ENCODE data around the gene FBXO41.
A peak's percentile ranks its signal among the peaks of the same experiment; 100 is the strongest.

FBXO41 gene

DNA sequence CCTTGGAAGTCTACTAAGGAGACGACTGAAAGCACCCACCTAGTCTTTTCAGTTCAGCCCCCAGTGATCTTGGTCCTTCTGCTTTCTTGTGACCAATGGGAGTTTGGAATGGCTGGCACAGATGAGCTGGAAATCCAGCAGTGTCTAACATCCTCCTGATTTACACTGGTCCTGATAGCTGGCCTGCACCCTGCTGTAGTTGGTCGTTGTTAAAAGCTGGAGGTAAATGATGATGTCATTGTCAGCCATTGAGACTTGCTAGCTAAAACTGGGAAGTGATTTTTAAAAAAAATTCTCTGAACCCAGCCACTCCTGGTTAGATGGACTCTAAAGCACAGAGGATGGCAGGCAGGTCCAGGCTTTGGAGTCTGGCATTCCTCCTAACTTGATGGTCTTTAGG lies 30.9 kb downstream of the FBXO41 start:
- TF ChIP-seq ZNF274 (IDR thresholded peaks at IDR 0.05; ENCODE audit: low read depth, low read length) = no peak
- no peak overlapping the region for H3K4me3 ChIP-seq (ENCODE audit: low read length)

DNA sequence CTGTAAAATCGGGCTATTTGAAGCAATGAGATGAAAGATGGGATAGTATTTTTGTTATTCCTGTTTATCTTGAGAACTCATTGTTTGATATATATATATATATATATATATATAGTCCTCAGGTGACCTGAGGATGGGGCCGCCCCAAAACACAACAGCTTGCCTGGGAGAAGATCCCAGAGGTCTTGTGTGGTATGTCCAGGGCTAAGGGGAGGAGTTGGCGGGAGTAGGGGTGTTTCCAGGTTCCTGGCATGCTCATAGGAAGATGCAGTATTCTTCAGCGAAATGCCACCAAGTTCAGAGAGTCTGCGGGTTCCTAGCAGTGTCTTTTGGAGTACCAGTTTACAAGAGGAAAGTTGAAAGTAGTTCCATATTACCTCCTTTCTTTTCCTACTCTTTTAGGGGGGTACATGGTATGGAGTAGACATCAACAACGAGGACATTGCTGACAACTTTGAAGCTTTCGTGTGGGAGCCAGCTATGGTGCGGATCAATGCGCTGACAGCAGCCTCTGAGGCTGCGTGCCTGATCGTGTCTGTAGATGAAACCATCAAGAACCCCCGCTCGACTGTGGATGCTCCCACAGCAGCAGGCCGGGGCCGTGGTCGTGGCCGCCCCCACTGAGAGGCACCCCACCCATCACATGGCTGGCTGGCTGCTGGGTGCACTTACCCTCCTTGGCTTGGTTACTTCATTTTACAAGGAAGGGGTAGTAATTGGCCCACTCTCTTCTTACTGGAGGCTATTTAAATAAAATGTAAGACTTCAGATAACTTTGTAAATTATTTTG lies 31.8 kb downstream of the FBXO41 start:
- H3K4me3 ChIP-seq (ENCODE audit: low read length) = no peak overlapping the region
- no peak for TF ChIP-seq ZNF274 (IDR thresholded peaks at IDR 0.05; ENCODE audit: low read depth, low read length)

DNA sequence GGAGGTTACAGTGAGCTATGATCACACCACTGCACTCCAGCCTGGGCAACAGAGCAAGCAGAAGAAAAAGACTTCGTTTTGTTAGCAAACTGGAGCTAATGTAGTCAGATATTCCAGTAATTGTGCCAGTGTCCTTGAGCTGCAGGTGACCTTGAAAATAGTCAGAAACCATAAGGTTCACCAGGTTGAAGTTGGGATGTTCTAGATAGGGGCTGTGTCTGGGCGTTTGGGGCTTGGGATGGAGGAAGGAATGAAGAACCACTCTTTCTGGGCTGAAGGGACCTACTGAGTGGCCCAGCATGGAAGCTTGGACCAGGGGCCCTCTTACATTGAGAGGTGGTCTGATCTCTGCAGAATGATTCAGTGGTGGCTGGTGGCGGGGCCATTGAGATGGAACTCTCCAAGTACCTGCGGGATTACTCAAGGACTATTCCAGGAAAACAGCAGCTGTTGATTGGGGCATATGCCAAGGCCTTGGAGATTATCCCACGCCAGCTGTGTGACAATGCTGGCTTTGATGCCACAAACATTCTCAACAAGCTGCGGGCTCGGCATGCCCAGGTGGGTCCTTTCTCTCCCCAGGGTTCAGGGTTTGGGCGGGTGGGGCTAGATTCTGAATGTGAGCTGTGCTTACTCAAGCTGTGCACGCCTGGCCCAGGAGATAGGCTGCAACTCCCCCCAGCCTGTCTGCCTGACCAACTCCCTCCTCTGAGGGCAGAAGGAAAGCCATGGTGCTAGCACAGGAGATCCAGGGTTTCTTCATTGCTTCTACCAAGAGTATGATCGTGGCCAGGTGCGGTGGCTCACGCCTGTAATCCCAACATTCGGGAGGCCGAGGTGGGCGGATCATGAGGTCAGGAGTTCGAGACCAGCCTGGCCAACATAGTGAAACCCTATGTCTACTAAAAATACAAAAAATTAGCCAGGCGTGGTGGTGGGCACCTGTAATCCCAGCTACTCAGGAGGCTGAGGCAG lies 33.1 kb downstream of the FBXO41 start:
- TF ChIP-seq ZNF274 (IDR thresholded peaks at IDR 0.05; ENCODE audit: low read depth, low read length) = no peak

DNA sequence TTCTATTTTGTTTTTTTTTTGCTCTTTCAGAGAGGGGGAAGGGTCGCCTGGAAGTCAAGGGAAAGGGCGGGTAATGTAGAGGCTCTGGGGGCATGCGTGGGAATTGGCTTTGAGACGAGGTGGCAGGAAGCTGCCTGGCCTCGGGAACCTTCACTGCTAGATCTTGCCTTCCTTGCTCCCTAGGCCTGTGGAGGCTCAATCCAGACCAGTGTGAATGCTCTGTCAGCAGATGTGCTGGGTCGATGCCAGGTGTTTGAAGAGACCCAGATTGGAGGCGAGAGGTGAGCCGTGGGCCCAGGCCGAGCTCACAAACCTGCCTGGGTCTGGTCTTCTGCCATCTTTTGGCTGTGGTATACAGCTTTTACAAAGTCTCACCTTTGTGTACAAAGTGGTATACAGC lies 34.6 kb downstream of the FBXO41 start:
- TF ChIP-seq ZNF274 (IDR thresholded peaks at IDR 0.05; ENCODE audit: low read depth, low read length) = no peak

More for the DNA sequence above, 33.1 kb downstream of the FBXO41 start:
- H3K4me3 ChIP-seq (ENCODE audit: low read length) = no peak overlapping the region

DNA sequence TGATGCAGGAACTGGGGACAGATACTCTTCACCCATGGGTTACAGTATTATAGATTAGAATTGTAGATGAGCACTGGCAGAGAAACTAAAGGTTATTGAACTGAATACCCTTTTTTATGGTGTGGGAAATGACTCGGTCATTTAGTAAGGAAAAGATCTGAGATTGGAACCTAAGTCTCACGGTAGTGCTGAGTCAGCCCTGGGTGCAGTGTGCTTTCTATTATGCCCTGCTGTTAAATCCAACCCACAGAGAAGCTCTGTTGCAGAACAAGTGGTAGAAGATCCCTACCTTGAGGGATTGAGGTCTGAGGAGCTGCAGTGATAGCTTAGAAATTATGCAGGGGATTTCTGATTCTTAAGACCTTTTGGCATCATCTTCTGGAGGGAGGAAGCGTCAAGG lies 37.4 kb downstream of the FBXO41 start:
- no peak for TF ChIP-seq ZNF274 (IDR thresholded peaks at IDR 0.05; ENCODE audit: low read depth, low read length)
- H3K4me3 ChIP-seq (ENCODE audit: low read length) = no peak overlapping the region

More for the DNA sequence above, 34.6 kb downstream of the FBXO41 start:
- no peak overlapping the region for H3K4me3 ChIP-seq (ENCODE audit: low read length)

DNA sequence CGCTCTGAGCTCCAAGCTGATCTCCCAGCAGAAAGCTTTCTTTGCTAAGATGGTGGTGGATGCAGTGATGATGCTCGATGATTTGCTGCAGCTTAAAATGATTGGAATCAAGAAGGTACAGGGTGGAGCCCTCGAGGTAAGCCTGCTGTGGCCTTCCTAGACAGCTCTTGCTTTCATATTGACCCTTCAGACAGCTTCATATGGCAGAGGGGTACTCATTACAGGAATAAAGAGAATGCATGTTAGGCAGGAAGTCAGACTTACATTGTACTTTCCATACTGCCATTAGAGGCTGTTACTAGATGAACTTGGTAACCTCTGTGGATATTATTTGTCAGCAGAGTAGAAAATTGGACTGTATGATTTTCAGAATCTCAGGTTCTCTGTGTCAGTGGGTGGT lies 39.7 kb downstream of the FBXO41 start:
- no peak overlapping the region for H3K4me3 ChIP-seq (ENCODE audit: low read length)
- no peak for TF ChIP-seq ZNF274 (IDR thresholded peaks at IDR 0.05; ENCODE audit: low read depth, low read length)

DNA sequence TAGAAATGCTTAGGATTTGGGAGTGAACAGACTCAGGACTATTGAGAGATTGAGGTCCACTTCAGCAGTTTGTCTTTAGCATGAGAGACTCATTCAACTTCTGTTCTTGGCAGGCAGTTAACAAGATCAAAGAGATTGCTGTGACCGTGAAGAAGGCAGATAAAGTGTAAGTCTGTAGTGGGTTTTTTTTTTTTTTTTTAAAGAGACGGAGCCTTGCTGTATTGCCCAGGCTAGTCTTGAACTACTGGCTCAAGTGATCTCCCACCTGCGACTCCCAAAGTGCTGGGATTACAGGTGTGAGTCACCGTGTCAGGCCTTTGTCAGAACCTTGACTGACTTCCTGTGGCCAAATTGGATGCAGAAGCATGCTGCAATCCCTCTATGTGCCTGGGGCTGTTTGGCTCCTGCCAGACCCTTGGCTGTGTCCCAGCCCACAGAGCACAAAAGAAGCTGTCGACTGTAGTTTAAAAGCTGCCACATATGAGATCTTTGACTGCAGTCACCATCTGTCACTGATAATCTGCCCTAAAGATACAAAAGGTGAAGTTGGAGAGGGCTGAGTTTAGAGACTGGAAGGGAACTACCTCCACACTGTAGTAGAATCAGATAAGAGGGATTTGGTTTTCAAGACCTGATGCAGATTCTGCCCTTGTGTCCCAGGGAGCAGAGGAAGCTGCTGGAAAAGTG lies 40.3 kb downstream of the FBXO41 start:
- no peak for TF ChIP-seq ZNF274 (IDR thresholded peaks at IDR 0.05; ENCODE audit: low read depth, low read length)
- H3K4me3 ChIP-seq (ENCODE audit: low read length) = no peak overlapping the region

DNA sequence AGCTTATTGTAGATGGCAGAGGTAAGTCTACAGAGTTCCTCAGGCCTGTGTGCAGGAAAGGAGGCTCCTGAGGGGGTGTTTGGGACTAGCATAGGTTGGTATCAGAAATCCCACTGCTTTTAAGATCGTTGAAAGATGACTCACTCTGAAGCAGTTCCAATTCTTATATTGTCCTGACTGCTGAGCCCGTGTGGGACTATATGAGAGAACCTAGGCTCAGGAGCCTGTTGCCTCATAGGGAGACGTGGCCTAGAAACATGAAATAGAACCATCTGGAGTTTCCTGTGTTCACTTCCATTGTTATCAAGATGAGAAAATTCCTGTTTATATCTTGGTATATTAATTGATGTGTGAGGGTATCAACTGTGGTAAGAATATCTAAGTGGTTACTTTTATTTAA lies 44.5 kb downstream of the FBXO41 start:
- no peak for TF ChIP-seq ZNF274 (IDR thresholded peaks at IDR 0.05; ENCODE audit: low read depth, low read length)
- no peak overlapping the region for H3K4me3 ChIP-seq (ENCODE audit: low read length)

DNA sequence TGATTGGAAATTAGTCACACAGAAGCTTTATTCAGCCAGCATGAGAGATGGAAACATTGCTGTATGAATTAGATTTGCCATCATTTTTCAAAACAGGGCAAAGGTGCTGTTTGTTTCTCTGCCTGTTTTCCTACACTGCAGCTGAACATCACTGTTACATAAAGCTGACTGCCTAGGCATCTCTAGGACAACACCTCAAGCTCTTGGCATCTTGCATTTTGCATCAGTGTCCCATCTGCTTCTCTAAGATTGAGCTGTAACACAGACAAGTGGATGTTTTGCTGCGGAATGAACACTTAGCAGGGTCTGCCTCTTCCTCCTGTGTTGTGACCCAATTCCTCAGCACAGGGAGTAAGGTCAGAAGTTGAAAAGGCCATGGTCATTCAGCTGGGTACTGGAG lies 45.3 kb downstream of the FBXO41 start:
- no peak overlapping the region for H3K4me3 ChIP-seq (ENCODE audit: low read length)
- no peak for TF ChIP-seq ZNF274 (IDR thresholded peaks at IDR 0.05; ENCODE audit: low read depth, low read length)

DNA sequence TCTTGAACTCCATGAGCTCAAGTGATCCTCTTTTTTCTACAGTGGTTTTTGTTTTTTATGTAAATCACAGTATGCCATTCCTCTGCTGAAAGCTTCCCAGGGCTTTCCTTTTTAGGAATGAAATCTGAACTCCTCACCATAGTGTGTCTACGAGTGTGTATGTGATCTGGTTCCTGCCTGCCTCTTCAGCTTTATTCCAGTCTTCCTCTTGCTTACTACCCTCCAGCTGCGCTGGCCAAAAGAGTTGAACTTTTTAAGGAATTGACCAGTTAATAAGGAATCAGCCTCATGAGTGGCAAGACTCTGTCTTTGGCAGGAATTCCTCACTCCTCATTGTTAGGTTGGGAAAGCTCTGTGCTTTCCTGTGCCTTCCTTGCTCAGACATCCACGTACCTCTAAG lies 46.1 kb downstream of the FBXO41 start:
- no peak overlapping the region for H3K4me3 ChIP-seq (ENCODE audit: low read length)
- TF ChIP-seq ZNF274 (IDR thresholded peaks at IDR 0.05; ENCODE audit: low read depth, low read length) = no peak

DNA sequence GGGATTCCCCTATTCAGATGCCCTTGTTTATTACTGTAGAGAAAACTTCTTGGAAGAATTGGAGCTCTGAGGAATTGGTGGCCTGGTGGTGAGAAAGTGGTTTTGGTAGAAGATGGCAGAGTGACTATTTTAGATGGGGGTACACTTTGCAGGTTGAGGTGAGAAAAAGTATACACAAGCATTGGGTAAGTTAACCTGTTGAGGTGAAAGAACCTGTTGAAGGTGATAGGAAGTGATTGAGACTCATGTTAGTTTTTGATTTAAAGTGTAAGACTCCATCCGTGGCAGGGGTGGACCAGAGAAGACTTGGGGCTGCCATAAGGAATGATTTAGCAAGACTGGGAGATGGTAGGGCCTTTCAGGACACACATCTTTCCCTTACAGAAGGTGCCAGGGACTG lies 47.1 kb downstream of the FBXO41 start:
- TF ChIP-seq ZNF274 (IDR thresholded peaks at IDR 0.05; ENCODE audit: low read depth, low read length) = no peak
- no peak overlapping the region for H3K4me3 ChIP-seq (ENCODE audit: low read length)

DNA sequence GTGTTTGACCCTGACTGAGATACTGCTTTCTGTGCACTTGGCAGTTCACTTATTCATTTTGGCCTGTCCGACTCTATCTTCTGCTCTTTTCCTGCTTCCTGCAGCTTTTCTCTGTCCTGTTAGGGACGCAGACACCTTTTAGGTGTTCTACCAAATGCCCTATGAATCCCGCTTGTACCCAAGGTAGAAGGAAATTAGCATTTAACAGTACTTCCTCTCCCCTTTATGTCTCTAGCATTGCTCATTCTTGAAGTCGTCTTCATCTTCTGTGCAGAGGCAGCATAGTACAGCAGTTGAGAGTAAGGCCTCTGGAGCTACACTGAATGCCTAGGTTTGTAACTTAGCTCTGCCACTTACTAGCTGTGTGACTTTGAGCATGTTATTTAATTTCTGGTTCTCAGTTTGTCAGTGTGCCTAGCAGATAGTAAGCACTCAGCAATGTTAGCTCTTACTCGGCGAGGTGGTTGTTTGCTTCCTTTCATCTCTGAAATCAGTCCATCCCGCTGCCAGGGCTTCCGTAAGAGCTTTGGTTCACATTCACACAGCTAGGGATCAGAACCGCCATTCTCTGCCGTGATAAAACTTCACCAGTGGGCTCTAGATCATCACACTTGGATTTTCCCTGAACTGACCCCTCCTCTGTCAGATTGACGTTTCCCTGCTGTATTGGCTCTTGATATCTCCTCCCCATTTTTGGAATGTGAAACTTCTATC lies 48.8 kb downstream of the FBXO41 start:
- TF ChIP-seq ZNF274 (IDR thresholded peaks at IDR 0.05; ENCODE audit: low read depth, low read length) = no peak
- peak overlapping the region; percentile 79 for H3K4me3 ChIP-seq (ENCODE audit: low read length)

DNA sequence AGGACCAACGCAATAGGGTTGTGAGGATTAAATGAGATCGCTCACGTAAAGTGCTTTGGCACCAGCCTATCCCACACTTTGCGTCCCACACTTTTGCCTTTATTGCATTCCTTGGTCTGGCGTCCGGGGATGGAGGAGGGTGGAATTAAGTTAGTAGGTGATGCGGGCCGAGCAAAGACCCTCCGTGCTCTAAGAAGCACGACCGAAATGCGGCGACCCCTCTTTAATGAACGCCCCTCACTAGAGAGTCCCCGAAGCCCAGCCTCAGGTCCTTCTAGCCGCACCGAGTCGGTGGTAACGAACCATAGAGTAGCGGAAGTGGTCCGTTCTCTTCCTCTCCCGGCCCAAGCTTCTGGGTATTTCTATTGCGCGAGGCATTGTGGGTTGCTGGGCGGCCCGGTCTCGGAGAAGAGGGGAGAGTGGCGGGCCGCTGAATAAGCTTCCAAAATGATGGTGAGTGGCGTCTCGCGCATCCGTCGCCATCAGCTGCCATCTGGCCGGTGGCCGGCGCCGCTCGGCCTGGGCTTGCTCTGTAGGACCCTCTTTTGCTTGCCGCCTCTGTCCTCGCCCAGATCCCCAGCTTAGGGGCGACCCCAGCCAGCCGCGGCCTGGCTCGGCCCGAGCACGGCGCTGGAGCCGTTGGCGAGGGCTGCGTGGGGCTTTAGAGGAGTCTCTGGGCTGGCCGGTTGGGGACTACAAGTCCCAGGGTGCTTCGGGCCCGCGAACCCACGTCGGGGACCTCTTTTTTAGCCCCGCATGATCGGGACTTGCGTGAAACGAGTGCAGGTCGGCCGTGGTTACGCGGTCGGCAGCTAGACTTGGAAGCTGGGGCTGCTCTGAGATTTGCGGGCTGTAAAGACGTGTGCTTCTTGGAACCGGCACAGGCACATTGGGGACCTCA lies 50.1 kb downstream of the FBXO41 start, which contains the start of gene CCT7:
Gene CCT7, plus strand, starts transcription at position 377 of the 901 bp plus-strand sequence. Its CDS starts 71 bp downstream, at position 448.
- peak within 1 kb of the TSS; percentile 79 for H3K4me3 ChIP-seq (ENCODE audit: low read length)
- TF ChIP-seq ZNF274 (IDR thresholded peaks at IDR 0.05; ENCODE audit: low read depth, low read length) = no peak
